HepG2 (cell line): ENCODE results near the gene GRIK4. TPM values are rescaled to one million over a fixed set of nuclear protein-coding genes. Genes with fewer than 3 reads are reported as not detected.

Source experiments
- ATAC-seq: fragments of 200-7000 bp; cut with Tn5 transposase; 3 replicates; pipeline ENCODE4 v1.9.1; 2020; ENCODE audit warnings: mild to moderate bottlenecking, moderate library complexity
- BruUV-seq: library from RNA; stranded (reverse); fragments of 400-500 nt; replicated peaks from 2 replicates; lab custom pipeline; 2021; lab: Mats Ljungman, UMichigan
- CTCF ChIA-PET: fragments of 300-600 bp; formaldehyde crosslinking; extraction: SDS; loops from one replicate; lab custom pipeline; 2021; ENCODE audit warnings: low total read pairs, inconsistent platforms, low intra/inter-chr PET ratio; lab: Yijun Ruan, JAX
- POLR2A ChIA-PET: fragments of 350-600 bp; sonication (Branson Sonifier 250); formaldehyde crosslinking; loops from one replicate; lab custom pipeline; 2020; ENCODE audit warnings: antibody characterized with exemption, inconsistent platforms; lab: Yijun Ruan, JAX
- DNase-seq: peaks from one replicate; pipeline ENCODE4 v3.0.0-alpha.2; 2015; ENCODE audit warnings: low spot score
- FAIRE-seq: peaks from 3 replicates; lab custom pipeline; 2011; peaks lifted over from hg19 to GRCh38; lab: Jason Lieb, UNC
- H2AFZ ChIP-seq: one replicate; pipeline ENCODE4 v1.6.1; 2011; ENCODE audit warnings: low read length, inconsistent platforms
- H3K27ac ChIP-seq: fragments of 300-600 bp; 3 replicates; pipeline ENCODE4 v1.8.0; 2011; ENCODE audit warnings: mixed run types, mild to moderate bottlenecking, mixed read lengths, low read length, inconsistent platforms; ENCODE audit not compliant: insufficient read depth; ENCODE audit errors: extremely low read length
- H3K27me3 ChIP-seq, 2 experiments: fragments of 200-600 bp in 1 of 2; 2 replicates in 1 of 2; 3 replicates in 1 of 2; pipeline versions ENCODE4 v1.6.0 to v1.8.0; 2011; ENCODE audit warnings: low read length in 2 of 2, mild to moderate bottlenecking in 2 of 2, moderate library complexity in 2 of 2, inconsistent platforms in 1 of 2; ENCODE audit not compliant: insufficient read depth in 2 of 2, control insufficient read depth in 1 of 2
- H3K36me3 ChIP-seq, 2 experiments: fragments of 200-600 bp in 1 of 2; replicated peaks in 1 of 2; 2 replicates in 1 of 2; 3 replicates in 1 of 2; pipeline versions ENCODE4 v1.5.1 to v1.8.0; 2011; ENCODE audit warnings: low read length in 2 of 2, inconsistent platforms in 1 of 2; ENCODE audit not compliant: insufficient read depth in 2 of 2, control insufficient read depth in 1 of 2
- H3K4me1 ChIP-seq: 2 replicates; pipeline ENCODE4 v1.5.1; 2012; ENCODE audit warnings: low read length, inconsistent platforms; ENCODE audit not compliant: insufficient read depth
- H3K4me2 ChIP-seq: 2 replicates; pipeline ENCODE4 v1.6.0; 2011; ENCODE audit warnings: low read depth, low read length, inconsistent platforms
- H3K4me3 ChIP-seq, 3 experiments: fragments of 200-600 bp in 1 of 3; sonication (generic), shearing (Covaris generic) in 1 of 3; replicated peaks in 1 of 3; 2 replicates each; pipeline ENCODE4 v1.5.1; 2011 to 2016; ENCODE audit warnings: low read length in 3 of 3, inconsistent platforms in 2 of 3, low read depth in 2 of 3, mild to moderate bottlenecking in 2 of 3, control low read depth in 1 of 3, mixed read lengths in 1 of 3; ENCODE audit not compliant: insufficient read depth in 1 of 3
- H3K79me2 ChIP-seq: one replicate; pipeline ENCODE4 v1.6.1; 2011; ENCODE audit warnings: low read length, inconsistent platforms; ENCODE audit not compliant: insufficient read depth
- H3K9ac ChIP-seq: 2 replicates; pipeline ENCODE4 v1.6.0; 2011; ENCODE audit warnings: mild to moderate bottlenecking, low read depth, low read length, inconsistent platforms; ENCODE audit not compliant: insufficient read depth
- H3K9me3 ChIP-seq: 2 replicates; pipeline ENCODE4 v1.5.1; 2012; ENCODE audit warnings: mild to moderate bottlenecking, low read length
- H4K20me1 ChIP-seq: 2 replicates; pipeline ENCODE4 v1.6.0; 2011; ENCODE audit warnings: inconsistent platforms, mild to moderate bottlenecking, low read length, moderate library complexity; ENCODE audit not compliant: insufficient read depth
- AKAP8 ChIP-seq: sonication (generic); formaldehyde crosslinking; IDR thresholded peaks from 2 replicates; pipeline ENCODE4 v1.5.1; 2020; ENCODE audit warnings: mild to moderate bottlenecking, missing genetic modification reagents
- BCLAF1 ChIP-seq: fragments of 450-650 bp; IDR thresholded peaks from 2 replicates; pipeline ENCODE4 v1.6.1; 2017; ENCODE audit warnings: mild to moderate bottlenecking
- KLF12 ChIP-seq: sonication (generic); formaldehyde crosslinking; IDR thresholded peaks from 2 replicates; pipeline ENCODE4 v1.4.0; 2020; ENCODE audit warnings: missing genetic modification reagents, borderline replicate concordance
- KLF6 ChIP-seq: IDR thresholded peaks from 2 replicates; pipeline ENCODE4 v1.8.0; 2016; ENCODE audit warnings: missing biosample characterization, missing genetic modification reagents
- MTA3 ChIP-seq: sonication (generic); formaldehyde crosslinking; IDR thresholded peaks from 2 replicates; pipeline ENCODE4 v1.4.0; 2020; ENCODE audit warnings: missing genetic modification reagents
- NCOA5 ChIP-seq: sonication (generic); formaldehyde crosslinking; IDR thresholded peaks from 2 replicates; pipeline ENCODE4 v1.4.0; 2020; ENCODE audit warnings: missing genetic modification reagents
- SRY ChIP-seq: sonication (generic); formaldehyde crosslinking; IDR thresholded peaks from 2 replicates; pipeline ENCODE4 v1.8.0; 2022; ENCODE audit warnings: mild to moderate bottlenecking, missing genetic modification reagents
- ZNF124 ChIP-seq: sonication (generic); formaldehyde crosslinking; IDR thresholded peaks from 2 replicates; pipeline ENCODE4 v1.4.0; 2020; ENCODE audit warnings: missing genetic modification reagents
- ZNF556 ChIP-seq: sonication (generic); formaldehyde crosslinking; IDR thresholded peaks from 2 replicates; pipeline ENCODE4 v1.4.0; 2020; ENCODE audit warnings: mild to moderate bottlenecking, missing genetic modification reagents, borderline replicate concordance
- ZNF572 ChIP-seq: sonication (generic); formaldehyde crosslinking; IDR thresholded peaks from 2 replicates; pipeline ENCODE4 v1.5.1; 2020; ENCODE audit warnings: mild to moderate bottlenecking, missing genetic modification reagents
- ZSCAN22 ChIP-seq: sonication (generic); formaldehyde crosslinking; IDR thresholded peaks from 2 replicates; pipeline ENCODE4 v1.4.0; 2020; ENCODE audit warnings: mild to moderate bottlenecking, missing genetic modification reagents
- WGBS: methylation state at CpG from one replicate; pipeline ENCODE4 v1.1.6; 2017; ENCODE audit warnings: low lambda C conversion rate; 5-methylcytosine and 5-hydroxymethylcytosine counted together
- in situ Hi-C: cut with HindIII; loops from 2 replicates; pipeline ENCODE4 v1.10.0; 2017; ENCODE audit warnings: low pct_unique_long_range_greater_than_20kb; ENCODE audit not compliant: extremely low pct_ligation_motif_present
- intact Hi-C: fragments of 100-400 bp; cut with micrococcal nuclease; formaldehyde crosslinking; loops from one replicate; pipeline ENCODE4 v1.10.0; 2022; ENCODE audit not compliant: unreplicated experiment
- polyA plus RNA-seq, 8 experiments: library from polyadenylated mRNA; depleted of rRNA in 3 of 8; stranded (reverse) in 7 of 8; unstranded in 1 of 8; fragments of >200 nt; fragmentation: Illumina TruSeq in 4 of 8; extraction: Trizol in 4 of 8; gene quantifications; 2 replicates each; pipeline versions ENCODE4 v1.2.1 to v1.2.3, GENCODE V29; 2011 to 2016; ENCODE audit warnings: low read depth in 4 of 8, missing spikeins in 1 of 8, mixed read lengths in 1 of 8; ENCODE audit not compliant: insufficient read depth in 1 of 8
- total RNA-seq, 5 experiments: library from RNA; depleted of rRNA; stranded (reverse); fragments of >200 nt; fragmentation: Illumina TruSeq; extraction: Trizol; gene quantifications; 2 replicates each; pipeline ENCODE4 v1.2.3, GENCODE V29; 2016; ENCODE audit warnings: low read depth in 1 of 5

Gene GRIK4
- total and polyA plus RNA-seq, 2 of the 13 experiments (the other 11 are each of a cell fraction or from before 2014, with no cell fraction given) = 0.04 to 0.07 TPM

- intact Hi-C loops (no loop called here), in situ Hi-C loops (no loop called here)
- ATAC-seq = no peak
- Histone ChIP-seq H3K79me2 (no peaks in the 10 kb centered on the region), H3K4me2 (no peak overlapping the region), H3K9ac (no peak overlapping the region), H4K20me1 (no peaks in the 10 kb centered on the region), H2AFZ (no peak overlapping the region), H3K27ac (no peak overlapping the region), H3K4me1 (no peaks in the 10 kb centered on the region), H3K9me3 (no peaks in the 10 kb centered on the region), H3K4me3 (no peak overlapping the region), H3K36me3 (no peaks in the 10 kb centered on the region), H3K27me3 (peaks cover 3 to 40% of the 10 kb centered on the region in 2 experiments; a peak in 4 of 5 replicates)
- BruUV-seq = no TSS peak
- FAIRE-seq = no peak
- DNase-seq = no peak
- CTCF ChIA-PET = no interaction called here
- TF ChIP-seq ZNF124 (CRISPR knock-in tag) = no peak
- TF ChIP-seq ZSCAN22 (CRISPR knock-in tag) = no peak
- no peak for TF ChIP-seq SRY (CRISPR knock-in tag)
- no peak for TF ChIP-seq ZNF556 (CRISPR knock-in tag)
- TF ChIP-seq KLF12 (CRISPR knock-in tag) = no peak
- TF ChIP-seq AKAP8 (CRISPR knock-in tag) = no peak
- no peak for TF ChIP-seq ZNF572 (CRISPR knock-in tag)
- TF ChIP-seq BCLAF1 = no peak
- TF ChIP-seq NCOA5 (CRISPR knock-in tag) = no peak
- no peak for TF ChIP-seq MTA3 (CRISPR knock-in tag)
- TF ChIP-seq KLF6 (CRISPR knock-in tag) = no peak
- POLR2A ChIA-PET = no interaction called here
- WGBS = 48% methylated on average over 4 of the region's 14 CpGs
Observed at GRCh38 chr11:120554766-120555432, 43.4 kb downstream of the GRIK4 start.
